Fibroblast of skin of scalp (primary cell): ENCODE measurements around the gene SLC22A24. TPM values are rescaled to one million over a fixed set of nuclear protein-coding genes. Genes with fewer than 3 reads are reported as not detected.
"Not testable (repeated sequence)": the region's sequence is repeated elsewhere in the genome, so short reads cannot be mapped to it uniquely, and the experiment has no call there.

Experiments used
- DNase-seq: peaks from one replicate; pipeline ENCODE4 v3.0.0-alpha.2; 2013
- polyA plus RNA-seq, 2 experiments: library from polyadenylated mRNA; unstranded; fragments of 120-200 nt; gene quantifications; one replicate each; pipeline ENCODE4 v1.2.1, GENCODE V29; 2013; ENCODE audit not compliant: insufficient read length in 2 of 2

Gene SLC22A24, protein sequence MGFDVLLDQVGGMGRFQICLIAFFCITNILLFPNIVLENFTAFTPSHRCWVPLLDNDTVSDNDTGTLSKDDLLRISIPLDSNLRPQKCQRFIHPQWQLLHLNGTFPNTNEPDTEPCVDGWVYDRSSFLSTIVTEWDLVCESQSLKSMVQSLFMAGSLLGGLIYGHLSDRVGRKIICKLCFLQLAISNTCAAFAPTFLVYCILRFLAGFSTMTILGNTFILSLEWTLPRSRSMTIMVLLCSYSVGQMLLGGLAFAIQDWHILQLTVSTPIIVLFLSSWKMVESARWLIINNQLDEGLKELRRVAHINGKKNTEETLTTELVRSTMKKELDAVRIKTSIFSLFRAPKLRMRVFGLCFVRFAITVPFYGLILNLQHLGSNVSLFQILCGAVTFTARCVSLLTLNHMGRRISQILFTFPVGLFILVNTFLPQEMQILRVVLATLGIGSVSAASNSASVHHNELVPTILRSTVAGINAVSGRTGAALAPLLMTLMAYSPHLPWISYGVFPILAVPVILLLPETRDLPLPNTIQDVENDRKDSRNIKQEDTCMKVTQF
- polyA plus RNA-seq (2013, experiment 1 of 2; ENCODE audit: insufficient read length), result not detected
- not detected for polyA plus RNA-seq (2013, experiment 2 of 2; ENCODE audit: insufficient read length)

DNA sequence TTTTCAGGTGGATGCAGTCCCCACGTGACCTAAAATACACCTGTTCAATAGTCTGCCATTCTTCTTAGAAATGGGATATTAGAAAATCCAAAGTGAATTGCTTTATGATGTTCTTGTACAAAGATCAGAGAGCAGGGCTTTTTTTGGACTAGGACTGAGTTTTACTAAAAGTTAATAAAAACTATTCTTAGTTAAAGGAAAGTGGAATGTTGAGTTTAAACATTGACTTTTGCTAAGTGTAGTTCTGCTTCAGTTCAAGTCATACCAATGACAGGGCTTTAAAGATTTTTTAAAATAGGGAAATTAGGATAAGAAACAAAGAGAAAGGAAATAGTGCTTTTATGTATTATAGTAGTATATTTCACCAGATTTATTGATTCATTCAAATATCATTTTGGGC lies at the start of gene SLC22A24:
Gene SLC22A24 (minus strand): TSS at position 101 of the 400 bp plus-strand sequence. CDS start 442 bp downstream, outside the sequence.
- DNase-seq, result no peak

DNA sequence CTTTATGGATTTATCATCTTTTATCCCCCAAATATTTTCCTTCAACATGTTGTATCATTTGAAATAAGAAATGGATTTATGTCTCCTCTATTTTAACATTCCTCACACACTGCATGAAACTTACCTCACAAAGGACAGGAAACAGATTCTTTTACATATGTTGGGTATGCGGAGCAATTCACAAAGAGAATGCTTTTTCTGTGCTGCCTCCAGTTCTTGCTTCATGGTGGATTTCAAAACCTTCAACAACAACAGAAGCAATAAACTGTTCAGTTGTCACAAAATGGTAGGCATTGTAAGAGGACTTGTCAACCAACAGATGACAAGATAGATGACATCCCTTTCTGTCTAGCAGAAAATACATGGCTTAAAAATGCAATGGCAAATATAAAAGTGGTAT lies 36.5 kb upstream of the SLC22A24 start:
- no peak for DNase-seq

DNA sequence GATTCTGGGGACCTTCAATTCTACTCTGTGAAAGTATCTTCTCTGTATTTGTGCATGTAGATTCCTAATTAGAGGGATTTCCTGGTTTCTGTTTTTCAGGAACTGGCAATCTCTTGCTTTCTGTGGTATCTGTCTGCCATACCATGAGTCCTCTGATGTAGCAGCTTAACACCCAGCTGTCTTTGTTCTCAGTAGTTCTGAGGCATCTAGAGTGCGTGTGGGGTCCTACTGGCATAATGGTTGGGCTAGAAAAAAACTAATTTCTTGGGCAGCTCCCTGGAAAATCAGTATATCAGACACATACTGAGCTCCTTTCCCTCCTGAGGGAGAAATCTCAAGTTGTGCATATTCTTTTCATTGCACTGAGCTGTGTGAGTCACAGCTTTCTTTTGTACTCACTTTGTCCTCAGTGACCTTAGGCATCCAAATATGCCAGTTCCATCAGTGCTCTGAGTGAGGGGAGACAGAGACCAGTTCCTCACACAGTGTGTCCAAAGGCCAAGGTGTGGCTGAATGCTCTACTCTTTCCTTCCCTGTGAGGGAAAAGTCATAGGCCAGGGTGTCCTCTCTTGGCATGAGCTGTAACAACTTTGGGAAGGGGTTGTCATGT lies 35.5 kb upstream of the SLC22A24 start:
- DNase-seq, result no peak

DNA sequence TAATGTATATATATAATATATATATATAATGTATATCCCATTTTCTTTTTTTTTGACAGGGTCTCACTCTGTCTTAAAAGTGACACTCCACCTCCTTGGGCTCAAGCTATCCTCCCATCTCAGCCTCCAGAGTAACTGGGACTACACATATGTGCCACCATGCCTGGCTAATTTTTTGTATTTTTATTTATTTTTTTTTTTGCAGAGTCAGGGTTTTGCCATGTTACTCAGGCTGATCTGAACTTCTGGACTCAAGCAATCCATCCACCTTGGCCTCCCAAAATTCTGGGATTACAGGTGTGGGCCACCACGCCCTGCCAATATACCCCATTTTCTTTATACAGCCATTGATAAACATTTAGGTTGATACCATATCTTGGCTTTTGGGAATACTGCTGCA lies 33.9 kb upstream of the SLC22A24 start:
- DNase-seq, result no peak

DNA sequence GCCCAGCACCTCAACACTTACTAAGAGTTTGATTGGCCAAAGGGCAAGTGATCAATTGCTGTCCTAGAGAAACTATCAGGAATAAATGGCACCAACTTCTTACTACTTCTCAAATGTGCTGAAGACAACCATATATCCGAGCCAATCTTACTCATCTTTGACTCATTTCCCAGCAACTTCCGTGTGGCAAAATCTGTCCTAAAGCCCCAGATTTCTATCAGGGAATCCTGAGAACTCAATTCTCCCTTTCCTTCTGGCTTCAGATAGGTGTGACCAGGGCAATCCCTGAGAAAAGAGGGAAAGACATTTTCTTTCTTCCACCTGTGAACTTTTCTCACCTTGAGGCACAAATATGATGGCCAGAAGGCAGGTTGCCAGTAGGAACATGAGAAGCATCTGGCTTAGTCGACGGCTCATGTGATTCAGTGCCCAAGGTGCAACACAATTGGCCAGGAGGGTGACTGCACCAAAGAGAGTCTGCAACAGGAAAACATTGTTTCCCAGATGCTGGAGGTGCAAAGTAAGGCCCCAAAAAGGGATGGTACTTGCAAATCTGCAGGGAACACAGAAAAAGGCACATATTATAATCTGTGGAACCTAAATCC lies 21.8 kb upstream of the SLC22A24 start:
- no peak for DNase-seq

DNA sequence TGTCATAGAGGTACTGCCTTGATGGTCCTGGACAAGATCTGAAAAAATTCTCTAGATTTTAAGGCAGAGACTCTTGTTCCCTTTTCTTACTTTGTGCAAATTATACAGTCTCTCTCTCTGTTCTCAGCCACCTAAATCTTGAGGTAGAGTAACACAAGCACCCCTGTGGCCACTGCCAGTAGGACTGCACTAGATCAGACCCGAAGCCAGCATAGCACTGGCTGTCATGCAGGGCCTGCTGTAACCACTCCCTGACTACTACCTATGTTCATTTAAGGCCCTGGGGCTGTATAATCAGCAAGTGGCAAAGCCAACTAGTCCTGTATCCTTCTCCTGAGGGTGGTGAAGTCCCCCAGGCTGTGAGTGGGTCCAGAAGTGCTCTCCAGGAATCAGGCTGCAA lies 11.8 kb upstream of the SLC22A24 start:
- DNase-seq, result no peak

DNA sequence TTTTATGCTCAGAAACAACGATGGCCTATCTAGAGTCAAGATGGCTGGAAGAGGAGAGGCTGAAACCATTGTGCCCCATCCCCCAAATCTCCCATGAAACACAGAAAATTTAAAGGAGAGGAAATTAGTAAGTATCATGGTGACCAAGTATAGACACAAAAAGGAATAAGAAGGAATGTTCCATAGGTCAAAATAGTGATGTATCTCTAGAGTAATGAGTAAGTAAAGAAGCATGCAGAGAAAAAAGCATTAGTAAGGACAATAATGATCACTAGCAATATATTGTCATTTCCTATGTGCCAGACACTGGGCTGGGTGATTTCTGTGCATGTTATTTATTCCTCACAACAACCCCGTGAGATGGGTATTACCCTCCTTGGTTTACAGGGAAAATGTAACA lies 2.6 kb upstream of the SLC22A24 start:
- DNase-seq, result peak; percentile 13

DNA sequence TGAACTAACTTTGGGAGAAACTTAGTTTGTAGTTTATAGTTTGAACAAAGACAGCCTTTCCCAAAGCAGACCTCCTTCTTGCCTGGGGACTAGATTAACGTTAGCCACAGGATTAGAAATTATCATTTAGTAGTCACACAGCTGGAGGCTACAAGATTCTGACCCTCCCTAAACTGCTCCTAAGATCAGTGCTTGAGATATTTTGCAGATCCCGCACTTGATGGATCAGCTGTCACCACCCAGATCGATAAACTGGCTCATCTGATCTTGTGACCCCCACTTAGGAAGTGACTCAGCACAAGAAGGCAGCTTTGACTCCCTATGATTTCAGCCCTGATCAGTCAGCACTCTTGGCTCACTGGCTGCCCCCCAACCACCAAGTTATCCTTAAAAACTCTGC lies 1.6 kb downstream of the SLC22A24 start:
- no peak for DNase-seq

DNA sequence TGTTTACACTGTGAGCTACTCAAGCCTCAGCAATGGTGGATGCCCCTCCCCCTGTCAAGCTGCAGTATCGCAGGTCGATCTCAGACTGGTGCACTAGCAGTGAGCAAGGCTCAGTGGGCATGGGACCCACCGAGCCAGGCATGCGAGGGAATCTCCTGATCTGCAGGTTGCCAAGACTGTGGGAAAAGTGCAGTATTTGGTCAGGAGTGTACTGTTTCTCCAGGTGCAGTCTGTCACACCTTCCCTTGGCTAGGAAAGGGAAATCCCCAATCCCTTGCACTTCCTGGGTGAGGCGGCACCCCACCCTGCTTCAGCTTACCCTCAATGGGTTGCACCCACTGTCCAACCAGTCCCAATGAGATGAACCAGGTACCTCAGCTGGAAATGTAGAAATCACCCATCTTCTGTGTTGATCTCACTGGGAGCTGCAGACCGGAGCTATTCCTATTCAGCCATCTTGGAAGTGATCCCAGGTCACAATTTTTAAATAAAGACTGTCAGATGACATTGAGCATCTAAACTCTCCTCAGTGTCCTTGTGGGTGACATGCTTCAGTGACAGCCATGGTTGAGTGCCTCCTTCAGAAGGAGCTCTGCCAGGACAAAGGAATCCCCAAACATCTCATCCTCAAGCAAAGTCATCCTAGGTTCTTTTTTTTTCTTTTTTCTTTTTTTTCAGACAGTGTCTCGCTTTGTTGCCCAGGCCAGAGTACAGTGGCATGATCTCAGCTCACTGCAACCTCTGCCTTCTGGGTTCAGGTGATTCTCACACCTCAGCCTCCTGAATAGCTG lies 10.8 kb downstream of the SLC22A24 start:
- DNase-seq, result no peak

DNA sequence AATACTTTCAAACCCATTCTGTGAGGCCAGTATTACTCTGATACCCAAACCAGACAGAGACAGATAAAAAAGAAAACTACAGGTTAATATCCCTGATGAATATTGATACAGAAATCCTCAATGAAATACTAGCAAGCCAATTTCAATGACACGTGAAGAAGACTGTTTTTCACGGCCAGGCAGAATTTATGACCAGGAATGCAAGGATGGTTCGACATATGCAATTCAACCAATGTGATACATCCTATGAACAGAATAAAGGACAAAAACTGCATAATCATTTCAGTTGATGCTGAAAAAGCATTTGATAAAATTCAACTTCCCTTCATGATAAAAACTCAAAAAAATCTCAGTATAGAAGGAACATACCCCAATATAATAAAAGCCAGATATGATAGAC lies 44.5 kb downstream of the SLC22A24 start:
- no peak for DNase-seq

DNA sequence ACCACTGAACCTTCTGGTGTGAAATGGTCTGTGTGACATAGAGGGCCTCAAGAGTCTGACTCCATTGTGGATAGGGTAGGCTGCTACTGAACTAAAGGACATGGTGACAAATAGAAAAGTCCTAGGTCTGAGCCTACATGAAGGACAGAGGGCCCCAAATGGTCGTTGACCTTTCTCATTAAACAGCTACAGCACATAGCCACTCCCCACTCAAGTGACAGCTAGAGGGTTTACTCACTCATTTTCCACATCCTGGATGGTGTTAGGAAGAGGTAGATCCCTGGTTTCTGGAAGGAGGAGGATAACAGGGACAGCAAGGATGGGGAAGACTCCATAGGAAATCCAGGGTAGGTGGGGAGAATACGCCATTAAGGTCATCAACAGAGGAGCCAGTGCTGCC lies 63.3 kb downstream of the SLC22A24 start:
- DNase-seq, result no peak

DNA sequence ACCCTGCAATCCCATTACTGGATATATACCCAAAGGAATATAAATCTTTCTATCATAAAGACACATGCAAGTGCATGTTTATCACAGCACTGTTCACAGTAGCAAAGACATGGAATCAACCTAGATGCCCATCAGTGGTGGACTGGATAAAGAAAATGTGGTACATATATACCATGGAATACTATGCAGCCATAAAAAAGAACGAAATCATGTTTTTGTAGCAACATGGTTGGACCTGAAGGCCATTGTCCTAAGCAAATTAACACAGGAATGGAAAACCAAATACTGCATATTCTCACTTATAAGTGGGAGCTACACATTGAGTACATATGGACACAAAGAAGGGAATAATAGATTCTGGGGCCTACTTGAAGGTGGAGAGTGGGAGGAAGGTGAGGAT lies 97.8 kb downstream of the SLC22A24 start:
- DNase-seq, result not testable (repeated sequence)

DNA sequence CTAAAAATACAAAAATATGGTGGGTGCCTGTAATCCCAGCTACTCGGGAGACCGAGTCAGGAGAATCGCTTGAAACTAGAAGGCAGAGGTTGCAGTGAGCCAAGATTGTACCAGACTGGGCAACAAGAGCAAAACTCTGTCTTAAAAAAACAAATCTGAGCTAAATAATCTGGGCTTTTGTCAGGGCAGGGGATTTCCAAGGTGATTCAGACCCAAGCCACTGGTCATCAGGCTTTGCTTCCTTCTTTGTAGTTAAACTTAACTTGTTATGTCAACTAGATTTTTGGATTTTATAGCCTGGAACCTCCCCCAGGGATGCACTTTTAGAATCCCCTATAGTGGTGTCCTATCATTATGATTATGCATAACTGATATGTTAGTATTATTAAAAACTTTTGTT lies 101.4 kb downstream of the SLC22A24 start:
- DNase-seq, result no peak

DNA sequence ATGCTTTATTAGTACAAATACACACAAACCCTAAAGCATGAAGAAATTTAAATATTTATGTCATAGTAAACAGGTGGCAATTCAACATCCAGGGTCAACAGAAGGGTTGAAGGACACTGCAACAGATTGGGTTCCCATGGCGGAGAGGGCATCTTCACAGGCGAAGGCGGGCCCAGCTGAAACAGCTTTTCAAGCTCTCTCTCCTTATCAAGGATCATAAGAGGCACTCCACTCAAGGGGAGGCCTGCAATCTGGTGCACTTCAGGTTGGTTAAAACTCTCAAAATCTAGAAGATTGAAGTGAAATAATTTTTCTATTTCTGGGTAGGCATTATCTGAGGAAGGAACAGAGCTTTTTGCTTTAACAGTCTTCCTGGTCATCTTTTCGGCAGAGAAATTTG lies 111.6 kb downstream of the SLC22A24 start:
- DNase-seq, result no peak
